Mucosa of descending colon (tissue), 3 donors: ENCODE measurements around the gene NUBP1. TPM values are rescaled to one million over a fixed set of nuclear protein-coding genes. Genes with fewer than 3 reads are reported as not detected.

Source experiments
- ATAC-seq: fragments of 200-7000 bp; cut with Tn5 transposase; one replicate; pipeline ENCODE4 v1.9.1; 2020; ENCODE audit warnings: mild to moderate bottlenecking, moderate library complexity
- DNase-seq, 3 donors: peaks; one replicate each; pipeline ENCODE4 v3.0.0-alpha.2; 2020
- H3K36me3 ChIP-seq: fragments of 200-600 bp; one replicate; pipeline ENCODE4 v1.8.0; 2021; ENCODE audit warnings: low read depth, mild to moderate bottlenecking
- H3K4me1 ChIP-seq: fragments of 200-600 bp; one replicate; pipeline ENCODE4 v1.8.0; 2021; ENCODE audit warnings: low read depth, mild to moderate bottlenecking
- H3K4me3 ChIP-seq: fragments of 200-600 bp; one replicate; pipeline ENCODE4 v1.8.0; 2021; ENCODE audit warnings: mild to moderate bottlenecking
- H3K9me3 ChIP-seq: fragments of 200-600 bp; one replicate; pipeline ENCODE4 v1.8.0; 2021; ENCODE audit warnings: mild to moderate bottlenecking
- CTCF ChIP-seq: fragments of 200-600 bp; IDR thresholded peaks from one replicate; pipeline ENCODE4 v1.8.0; 2022; ENCODE audit warnings: antibody characterized with exemption, mild to moderate bottlenecking
- intact Hi-C, 2 donors: fragments of 100-400 bp; cut with DNase I in 1 of 2; cut with micrococcal nuclease in 1 of 2; formaldehyde crosslinking; loops; one replicate each; pipeline versions ENCODE4 v1.11.0 to v1.11.1; 2022; cut with DNase I, micrococcal nuclease
- total RNA-seq, 3 donors: library from RNA; stranded (reverse); fragmentation: NEBNext Ultra II Directional in 2 of 3; extraction: Animal tissue kit (Norgen Biotek cat#: 25700) in 2 of 3; gene quantifications; one replicate each; pipeline versions ENCODE4 v1.2.1 to v1.2.4, GENCODE V29; 2021 to 2023
- donor health status: DM: no; HTN: no; CAD: no; lungs with moderate emphysema.
- donor health status: DM: no; HTN: no; CAD: no.
- donor health status: DM: no; HTN: yes; CAD: no.

NUBP1 gene
- total RNA-seq, 3 donors from 2014 or later, result 24.1 to 34.8 (median 24.6) TPM

DNA sequence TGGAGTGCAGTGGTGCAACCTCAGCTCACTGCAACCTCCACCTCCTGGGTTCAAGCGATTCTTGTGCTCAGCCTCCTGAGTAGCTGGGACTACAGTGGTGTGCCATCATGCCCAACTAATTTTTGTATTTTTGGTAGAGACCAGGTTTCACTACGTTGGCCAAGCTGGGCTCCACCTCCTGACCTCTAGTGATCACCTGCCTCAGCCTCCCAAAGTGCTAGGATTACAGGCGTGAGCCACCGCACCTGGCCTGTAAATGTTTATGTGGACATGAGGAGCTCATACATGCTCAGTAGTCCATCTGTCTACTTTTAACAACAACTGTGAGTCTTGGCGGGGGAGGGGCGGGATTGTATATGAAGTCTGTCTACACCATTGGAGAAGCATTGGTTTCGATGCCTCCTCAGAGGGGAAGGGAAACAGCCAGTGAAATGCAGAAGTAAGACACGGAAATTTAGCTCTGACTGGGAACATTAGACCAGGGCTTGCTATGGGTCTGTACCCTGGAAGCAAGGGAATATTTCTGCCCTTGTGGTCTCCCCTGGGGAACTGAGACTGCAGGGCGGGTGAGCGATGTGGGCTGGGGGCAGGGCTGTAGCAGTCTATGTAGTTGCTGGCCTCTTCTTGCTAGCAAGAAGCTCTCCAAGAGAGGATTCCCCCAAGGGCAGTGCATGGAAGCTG, 9.3 kb downstream of the NUBP1 start:
- Histone ChIP-seq H3K9me3 (no peaks in the 10 kb centered on the region), H3K36me3 (no peaks in the 10 kb centered on the region), H3K4me1 (no peaks in the 10 kb centered on the region), H3K4me3 (no peak overlapping the region)
- ATAC-seq, result peak; percentile 64
- DNase-seq, result peak in 1 of 3 donors; percentile 73
- intact Hi-C loops, result no loop called here
- no peak for TF ChIP-seq CTCF

DNA sequence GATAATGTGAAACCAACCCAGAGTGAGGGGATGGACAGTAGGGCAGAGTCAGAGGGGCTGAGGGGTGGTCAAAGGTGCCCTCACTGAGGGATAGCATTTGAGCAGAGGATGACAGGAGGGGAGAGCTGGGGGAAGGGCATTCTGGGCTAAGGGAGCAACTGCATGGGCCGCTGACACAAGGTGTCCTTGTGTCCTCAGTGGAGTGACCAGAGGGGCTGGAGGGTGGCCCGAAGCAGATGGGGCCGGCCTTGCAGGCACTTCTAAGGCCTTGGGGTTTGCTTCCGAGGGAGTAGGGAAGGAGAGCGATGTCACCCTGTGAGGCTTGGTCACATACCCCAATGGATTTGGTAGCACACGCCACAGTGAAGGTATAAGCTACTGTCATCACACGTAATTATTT, 10.0 kb downstream of the NUBP1 start:
- no peak for TF ChIP-seq CTCF
- Histone ChIP-seq H3K9me3 (no peaks in the 10 kb centered on the region), H3K4me3 (no peak overlapping the region), H3K4me1 (no peaks in the 10 kb centered on the region), H3K36me3 (no peaks in the 10 kb centered on the region)
- intact Hi-C loops, result no loop called here
- no peak for DNase-seq
- ATAC-seq, result no peak

DNA sequence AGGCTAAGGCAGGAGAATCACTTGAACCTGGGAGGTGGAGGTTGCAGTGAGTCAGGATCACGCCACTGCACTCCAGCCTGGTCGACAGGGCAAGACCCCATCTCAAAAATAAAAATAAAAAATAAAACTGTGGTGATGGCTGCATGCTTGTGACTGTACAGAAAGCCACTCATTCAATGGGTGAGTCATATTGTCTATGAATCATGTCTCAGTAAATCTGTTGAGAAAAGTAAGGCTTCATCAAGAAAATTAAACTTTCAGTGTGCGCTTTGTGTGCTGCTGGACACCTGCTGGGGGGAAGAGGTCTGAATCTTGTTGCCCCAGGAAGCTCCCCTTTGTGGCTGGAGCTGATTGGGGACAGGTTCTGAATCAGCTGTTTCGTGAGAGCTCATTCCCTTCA, 11.3 kb downstream of the NUBP1 start:
- DNase-seq, result no peak
- Histone ChIP-seq H3K4me3 (no peak overlapping the region), H3K4me1 (no peaks in the 10 kb centered on the region), H3K36me3 (peaks cover 8% of the 10 kb centered on the region), H3K9me3 (no peaks in the 10 kb centered on the region)
- intact Hi-C loops, result no loop called here
- no peak for TF ChIP-seq CTCF
- no peak for ATAC-seq

DNA sequence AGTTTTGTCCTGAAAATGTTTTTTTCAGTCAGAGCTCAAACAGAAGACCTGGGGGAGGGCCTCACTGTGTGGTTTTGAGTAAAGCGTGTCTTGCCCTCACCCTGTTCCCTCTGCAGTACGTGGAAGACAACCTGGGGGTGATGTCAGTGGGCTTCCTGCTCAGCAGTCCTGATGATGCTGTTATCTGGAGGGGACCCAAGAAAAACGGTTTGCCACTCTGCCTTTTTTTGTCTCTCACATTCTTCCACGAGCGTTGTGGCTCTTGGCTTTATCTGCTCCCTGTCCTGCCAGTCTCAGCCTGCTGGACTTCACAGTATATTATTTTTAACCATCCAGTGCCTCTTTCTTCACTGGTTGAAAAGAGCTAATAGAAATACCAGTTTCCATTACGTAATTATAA, 12.9 kb downstream of the NUBP1 start:
- TF ChIP-seq CTCF, result no peak
- no peaks in the 10 kb centered on the region for H3K9me3 ChIP-seq
- ATAC-seq (no peak), DNase-seq (no peak)
- H3K36me3 ChIP-seq, result peaks cover 12% of the 10 kb centered on the region
- intact Hi-C loops, result no loop called here
- H3K4me3 ChIP-seq, result no peak overlapping the region
- no peaks in the 10 kb centered on the region for H3K4me1 ChIP-seq

DNA sequence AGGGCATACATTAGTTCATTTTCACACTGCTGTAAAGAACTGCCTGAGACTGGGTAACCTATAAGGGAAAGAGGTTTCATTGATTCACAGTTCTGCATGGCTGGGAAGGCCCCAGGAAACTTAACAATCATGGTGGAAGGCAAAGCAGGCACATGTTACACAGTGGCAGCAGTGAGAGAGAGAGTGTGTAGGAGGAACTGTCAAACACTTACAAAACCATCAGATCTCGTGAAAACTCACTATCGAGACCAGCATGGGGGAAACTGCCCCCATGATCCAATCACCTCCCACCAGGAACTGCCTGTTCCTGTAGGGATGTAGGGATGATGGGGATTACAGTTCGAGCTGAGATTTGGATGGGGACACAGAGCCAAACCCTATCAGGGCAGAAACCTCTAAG, 17.2 kb downstream of the NUBP1 start:
- ATAC-seq, result no peak
- Histone ChIP-seq H3K4me1 (no peaks in the 10 kb centered on the region), H3K4me3 (no peak overlapping the region), H3K9me3 (no peaks in the 10 kb centered on the region), H3K36me3 (peaks cover 12% of the 10 kb centered on the region)
- no peak for DNase-seq
- intact Hi-C loops, result no loop called here
- TF ChIP-seq CTCF, result no peak

GRCh38 chr16:10761373-10761772, 17.7 kb downstream of the NUBP1 start:
- H3K9me3 ChIP-seq, result no peaks in the 10 kb centered on the region
- H3K4me3 ChIP-seq, result no peak overlapping the region
- TF ChIP-seq CTCF, result no peak
- DNase-seq (no peak), ATAC-seq (no peak)
- intact Hi-C loops, result no loop called here
- no peaks in the 10 kb centered on the region for H3K4me1 ChIP-seq
- H3K36me3 ChIP-seq, result peaks cover 12% of the 10 kb centered on the region
